ENCODE results near the gene MAGEL2.
"Not testable (repeated sequence)": the region's sequence is repeated elsewhere in the genome, so short reads cannot be mapped to it uniquely, and the experiment has no call there.

The MAGEL2 gene

GRCh38 chr15:23645371-23646164 is 2.1 kb downstream of the MAGEL2 start:
- Mint-ChIP-seq H3K4me3 (no peak overlapping the region), H3K4me1 (no peaks in the 10 kb centered on the region), H3K27ac (no peak overlapping the region), H3K36me3 (no peaks in the 10 kb centered on the region), H3K9me3 (no peaks in the 10 kb centered on the region), H3K27me3 (peaks cover 21% of the 10 kb centered on the region)
- no peak for DNase-seq
- CTCF ChIA-PET = no interaction called here

- H3K27ac Mint-ChIP-seq = no peak overlapping the region
- no peak overlapping the region for H3K4me3 Mint-ChIP-seq
- no peaks in the 10 kb centered on the region for H3K9me3 Mint-ChIP-seq
- no peak for DNase-seq
- peaks cover 21% of the 10 kb centered on the region for H3K27me3 Mint-ChIP-seq
- no peaks in the 10 kb centered on the region for H3K36me3 Mint-ChIP-seq
- CTCF ChIA-PET = no interaction called here
- no peaks in the 10 kb centered on the region for H3K4me1 Mint-ChIP-seq
Observed at GRCh38 chr15:23644829-23645228, 2.8 kb downstream of the MAGEL2 start.

GRCh38 chr15:23642413-23643044 is 5.1 kb downstream of the MAGEL2 start:
- H3K36me3 Mint-ChIP-seq = no peaks in the 10 kb centered on the region
- no peak overlapping the region for H3K4me3 Mint-ChIP-seq
- H3K4me1 Mint-ChIP-seq = no peaks in the 10 kb centered on the region
- no peak overlapping the region for H3K27ac Mint-ChIP-seq
- H3K27me3 Mint-ChIP-seq = peaks cover 11% of the 10 kb centered on the region
- no peaks in the 10 kb centered on the region for H3K9me3 Mint-ChIP-seq
- CTCF ChIA-PET = interaction anchor here (0.7 to 2.3 kb wide), 3 partner anchors 14 to 250 kb away, joined by 3 to 7 read pairs (median 3); no protein-coding TSS in a partner anchor
- DNase-seq = peak; percentile 57

GRCh38 chr15:23634181-23634580 is 13.5 kb downstream of the MAGEL2 start:
- no peaks in the 10 kb centered on the region for H3K27me3 Mint-ChIP-seq
- no peak overlapping the region for H3K4me3 Mint-ChIP-seq
- no peaks in the 10 kb centered on the region for H3K4me1 Mint-ChIP-seq
- CTCF ChIA-PET = no interaction called here
- no peaks in the 10 kb centered on the region for H3K9me3 Mint-ChIP-seq
- no peak overlapping the region for H3K27ac Mint-ChIP-seq
- H3K36me3 Mint-ChIP-seq = no peaks in the 10 kb centered on the region
- DNase-seq = no peak

DNA sequence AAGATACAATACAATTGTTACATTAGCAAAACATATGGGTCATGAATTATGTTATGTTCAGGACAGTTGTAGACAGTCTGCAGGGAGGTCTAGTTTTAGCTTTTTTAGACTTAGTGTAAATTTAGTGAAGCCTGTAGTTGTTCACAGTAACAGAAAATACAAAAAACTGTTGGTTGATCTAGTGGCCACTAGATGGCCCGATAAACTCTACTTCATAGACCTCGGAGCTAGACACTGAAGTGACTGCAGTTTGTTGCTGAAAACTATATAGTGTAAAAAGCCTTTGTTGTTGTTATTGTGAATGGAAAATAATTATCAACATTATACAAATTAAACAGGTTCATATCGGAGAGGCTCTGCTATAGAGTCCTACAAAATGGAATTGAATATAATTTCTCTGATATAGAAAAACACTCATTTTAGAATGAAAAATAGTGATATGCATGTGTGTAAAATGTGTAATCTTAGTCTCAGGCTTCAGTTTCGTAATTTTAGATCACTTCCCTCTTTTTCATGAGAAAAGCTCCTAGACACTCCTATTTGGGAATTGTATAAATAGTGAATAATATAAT is 18.3 kb downstream of the MAGEL2 start:
- Mint-ChIP-seq H3K27ac (no peak overlapping the region), H3K36me3 (no peaks in the 10 kb centered on the region), H3K4me1 (no peaks in the 10 kb centered on the region), H3K27me3 (no peaks in the 10 kb centered on the region), H3K4me3 (no peak overlapping the region), H3K9me3 (no peaks in the 10 kb centered on the region)
- CTCF ChIA-PET = interaction anchor here (0.7 to 1.7 kb wide), 3 partner anchors 9 to 366 kb away, joined by 3 to 7 read pairs (median 5); no protein-coding TSS in a partner anchor
- DNase-seq = no peak

GRCh38 chr15:23628612-23629233 is 18.9 kb downstream of the MAGEL2 start:
- CTCF ChIA-PET = interaction anchor here (1.3 to 1.7 kb wide), 2 partner anchors 10 to 14 kb away, joined by 5 to 7 read pairs; no protein-coding TSS in a partner anchor
- no peaks in the 10 kb centered on the region for H3K4me1 Mint-ChIP-seq
- H3K27me3 Mint-ChIP-seq = no peaks in the 10 kb centered on the region
- no peaks in the 10 kb centered on the region for H3K36me3 Mint-ChIP-seq
- no peak overlapping the region for H3K27ac Mint-ChIP-seq
- H3K4me3 Mint-ChIP-seq = no peak overlapping the region
- DNase-seq = no peak
- no peaks in the 10 kb centered on the region for H3K9me3 Mint-ChIP-seq

GRCh38 chr15:23616536-23616935 is 31.1 kb downstream of the MAGEL2 start:
- Mint-ChIP-seq H3K27me3 (no peaks in the 10 kb centered on the region), H3K9me3 (peaks cover 13% of the 10 kb centered on the region), H3K36me3 (no peaks in the 10 kb centered on the region), H3K4me1 (no peaks in the 10 kb centered on the region), H3K4me3 (no peak overlapping the region), H3K27ac (no peak overlapping the region)
- DNase-seq = no peak
- CTCF ChIA-PET = no interaction called here

- Mint-ChIP-seq H3K27ac (no peak overlapping the region), H3K36me3 (no peaks in the 10 kb centered on the region), H3K9me3 (peaks cover 8% of the 10 kb centered on the region), H3K4me3 (no peak overlapping the region), H3K27me3 (no peaks in the 10 kb centered on the region), H3K4me1 (no peaks in the 10 kb centered on the region)
- CTCF ChIA-PET = no interaction called here
- DNase-seq = no peak
Observed at GRCh38 chr15:23606226-23606625, 41.4 kb downstream of the MAGEL2 start.

- H3K27me3 Mint-ChIP-seq = no peaks in the 10 kb centered on the region
- H3K4me3 Mint-ChIP-seq = no peak overlapping the region
- no peak overlapping the region for H3K27ac Mint-ChIP-seq
- CTCF ChIA-PET = no interaction called here
- H3K36me3 Mint-ChIP-seq = no peaks in the 10 kb centered on the region
- no peaks in the 10 kb centered on the region for H3K4me1 Mint-ChIP-seq
- peaks cover 3% of the 10 kb centered on the region for H3K9me3 Mint-ChIP-seq
- DNase-seq = no peak
Observed at GRCh38 chr15:23602124-23602523, 45.5 kb downstream of the MAGEL2 start.

DNA sequence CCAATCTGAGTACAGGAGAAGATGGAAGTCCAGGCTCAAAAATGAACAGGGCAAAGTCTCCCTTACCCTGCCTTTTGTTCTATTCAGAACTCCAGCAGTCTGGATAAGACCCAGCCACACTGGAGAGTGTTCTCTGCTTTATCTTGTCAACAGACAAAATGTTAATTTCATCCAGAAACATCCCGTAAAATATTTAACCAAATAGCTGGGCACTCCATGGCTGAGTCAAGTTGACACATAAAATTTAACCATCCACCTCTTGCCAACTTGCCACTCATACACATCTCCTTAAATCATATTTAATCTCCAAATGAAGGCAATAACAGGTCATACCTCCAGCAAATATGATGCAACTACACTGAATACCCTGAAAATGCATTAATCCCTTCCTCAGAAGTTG is 48.6 kb downstream of the MAGEL2 start:
- no peak overlapping the region for H3K27ac Mint-ChIP-seq
- CTCF ChIA-PET = no interaction called here
- H3K36me3 Mint-ChIP-seq = no peaks in the 10 kb centered on the region
- no peak overlapping the region for H3K4me3 Mint-ChIP-seq
- no peak for DNase-seq
- no peaks in the 10 kb centered on the region for H3K4me1 Mint-ChIP-seq
- peaks cover 3% of the 10 kb centered on the region for H3K9me3 Mint-ChIP-seq
- no peaks in the 10 kb centered on the region for H3K27me3 Mint-ChIP-seq

- CTCF ChIA-PET, H3K4me1 Mint-ChIP-seq, H3K27ac Mint-ChIP-seq, DNase-seq, H3K4me3 Mint-ChIP-seq, H3K9me3 Mint-ChIP-seq, H3K27me3 Mint-ChIP-seq, H3K36me3 Mint-ChIP-seq: not testable (repeated sequence)
Observed at GRCh38 chr15:23597278-23597677, 50.4 kb downstream of the MAGEL2 start.

DNA sequence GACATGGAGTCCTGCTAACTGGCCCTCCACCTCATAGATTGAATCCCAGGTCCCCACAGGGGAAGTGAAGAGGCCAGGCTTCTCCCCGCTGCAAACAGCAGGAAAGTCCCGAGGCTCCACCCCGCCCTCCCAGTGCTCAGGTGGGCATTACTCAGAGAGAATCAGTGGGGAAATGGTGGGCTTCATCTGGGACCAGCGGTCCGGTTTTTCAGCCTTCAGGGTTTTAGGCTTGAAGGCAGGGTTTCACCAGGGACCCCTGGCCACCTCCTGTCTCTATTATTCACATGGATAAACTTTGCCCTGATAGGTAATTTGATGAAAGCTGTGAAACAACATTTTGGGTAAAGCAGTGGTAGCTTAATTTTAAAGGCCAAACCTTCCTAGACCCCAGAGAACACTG is 50.9 kb downstream of the MAGEL2 start:
- Mint-ChIP-seq H3K36me3 (no peaks in the 10 kb centered on the region), H3K27me3 (no peaks in the 10 kb centered on the region), H3K27ac (no peak overlapping the region), H3K4me3 (no peak overlapping the region), H3K4me1 (no peaks in the 10 kb centered on the region), H3K9me3 (no peaks in the 10 kb centered on the region)
- CTCF ChIA-PET = no interaction called here
- DNase-seq = no peak

DNA sequence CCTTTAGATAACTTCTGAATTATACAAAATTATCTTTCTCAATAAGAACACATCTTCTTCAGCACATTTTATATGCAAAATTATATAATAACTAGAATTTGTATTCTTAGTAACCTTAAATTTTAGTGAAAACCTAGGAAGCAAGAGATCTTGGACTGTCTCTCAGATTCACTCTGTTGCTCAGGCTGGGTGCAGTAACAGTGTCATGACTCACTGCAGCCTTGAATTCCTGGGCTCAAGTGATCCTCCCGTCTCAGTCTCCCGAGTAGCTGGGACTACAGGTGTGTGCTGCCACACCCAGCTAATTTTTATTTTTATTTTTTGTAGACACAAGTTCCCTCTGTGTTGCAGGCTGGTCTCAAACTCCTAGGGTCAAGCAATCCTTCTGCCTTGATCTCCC is 52.3 kb downstream of the MAGEL2 start:
- no peaks in the 10 kb centered on the region for H3K36me3 Mint-ChIP-seq
- CTCF ChIA-PET = interaction anchor here (0.6 kb wide), 1 partner anchor 1168 kb away, joined by 3 read pairs; no protein-coding TSS in a partner anchor

DNA sequence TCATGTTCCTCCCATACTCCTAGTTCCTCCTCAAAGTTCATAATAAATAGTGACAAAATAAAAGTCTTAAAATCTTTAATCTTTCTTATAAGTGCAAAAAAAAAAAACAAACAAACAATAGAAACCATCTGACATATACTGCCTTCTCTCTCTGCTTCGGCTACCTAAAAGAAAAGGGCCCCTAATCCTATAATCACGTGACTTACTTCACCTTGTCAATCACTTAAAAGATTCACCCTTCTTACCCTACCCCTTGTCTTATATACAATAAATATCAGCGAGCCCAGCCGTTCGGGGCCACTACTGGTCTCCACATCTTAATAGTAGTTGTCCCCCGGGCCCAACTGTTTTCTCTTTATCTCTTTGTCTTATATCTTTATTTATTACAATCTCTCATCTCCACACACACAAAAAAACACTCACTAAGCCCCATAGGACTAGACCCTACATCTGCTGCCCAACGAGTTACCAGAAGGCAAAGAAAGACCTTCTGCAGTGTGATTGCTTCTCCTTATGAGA is 53.4 kb downstream of the MAGEL2 start:
- CTCF ChIA-PET = no interaction called here
- Mint-ChIP-seq H3K4me1 (no peaks in the 10 kb centered on the region), H3K9me3 (no peaks in the 10 kb centered on the region), H3K27me3 (no peaks in the 10 kb centered on the region), H3K4me3 (no peak overlapping the region), H3K27ac (no peak overlapping the region), H3K36me3 (no peaks in the 10 kb centered on the region)
- DNase-seq = no peak

More for the DNA sequence above, 52.3 kb downstream of the MAGEL2 start:
- DNase-seq = no peak
- Mint-ChIP-seq H3K4me1 (no peaks in the 10 kb centered on the region), H3K4me3 (no peak overlapping the region), H3K27me3 (no peaks in the 10 kb centered on the region), H3K9me3 (no peaks in the 10 kb centered on the region), H3K27ac (no peak overlapping the region)

Data from activated naive CD4-positive, alpha-beta T cell treated with anti-CD3 and anti-CD28 coated beads, Interleukin-2, amount 10 ng/mL, durations not matched to agents 7 days and 5 days (primary cell).